ENCODE measurements around the gene KRTAP2-2.

DNA sequence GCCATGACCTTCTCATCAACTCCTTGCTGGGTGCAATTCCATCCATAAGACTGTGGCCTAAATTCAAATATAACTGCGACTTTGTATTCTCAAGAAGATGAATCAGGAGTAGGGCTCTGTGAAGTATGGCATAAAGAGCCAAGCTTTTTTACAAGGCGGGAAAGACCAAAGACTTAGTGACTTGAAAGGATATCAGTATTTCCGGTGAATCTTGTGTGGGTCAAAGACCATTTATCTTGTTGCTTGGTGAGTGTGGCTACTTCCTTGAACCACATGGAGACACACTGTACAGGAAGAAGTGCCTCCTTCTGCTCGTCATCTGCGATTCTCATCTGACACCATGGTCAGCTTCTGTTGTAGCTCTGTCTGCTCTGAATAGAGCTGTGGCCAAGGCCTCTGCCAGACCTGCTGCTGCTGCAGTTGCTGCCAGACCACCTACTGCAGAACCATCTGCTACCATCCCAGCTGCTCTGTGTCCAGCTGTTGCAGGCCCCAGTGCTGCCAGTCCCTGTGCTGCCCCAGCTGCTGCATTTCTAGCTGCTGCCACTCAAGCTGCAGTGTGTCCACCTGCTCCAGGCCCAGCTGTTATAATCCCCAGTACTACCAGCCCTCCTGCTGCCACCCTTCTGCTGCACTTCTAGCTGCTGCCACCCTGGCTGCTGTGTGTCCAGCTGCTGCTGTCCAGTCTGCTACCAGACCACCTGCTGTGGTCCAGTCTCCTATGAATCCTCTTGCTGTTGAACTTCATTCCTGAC lies 16.8 kb upstream of the KRTAP2-2 start:
- TF ChIP-seq REST (IDR thresholded peaks at IDR 0.05; ENCODE audit: low read depth, low read length): no peak
- TF ChIP-seq BMI1 (IDR thresholded peaks at IDR 0.05; ENCODE audit: borderline replicate concordance): no peak
- TF ChIP-seq MYC (IDR thresholded peaks at IDR 0.05; ENCODE audit: insufficient read depth, insufficient read length, insufficient replicate concordance, low read length, severe bottlenecking): no peak

Data from GM12878 (cell line).